ENCODE measurements around the gene SPAG9. TPM values are rescaled to one million over a fixed set of nuclear protein-coding genes. Genes with fewer than 3 reads are reported as not detected.
"Not testable (repeated sequence)": the region's sequence is repeated elsewhere in the genome, so short reads cannot be mapped to it uniquely, and the experiment has no call there.

The SPAG9 gene
- total RNA-seq, 1 donor from 2014 or later: 116 TPM

GRCh38 chr17:51120357-51120738 lies 320 bp downstream of the SPAG9 start:
- H3K9me3 ChIP-seq: no peaks in the 10 kb centered on the region
- H3K4me3 ChIP-seq: peak overlapping the region; percentile 97
- no peak for TF ChIP-seq CTCF (IDR thresholded peaks at IDR 0.05)
- H3K4me1 ChIP-seq: peaks cover 39% of the 10 kb centered on the region
- DNase-seq (no peak), ATAC-seq (peak; percentile 33)
- intact Hi-C loops (cut with DNase I): no loop called here
- H3K27ac ChIP-seq: peak overlapping the region; percentile 94
- no peaks in the 10 kb centered on the region for H3K36me3 ChIP-seq
- H3K27me3 ChIP-seq: no peaks in the 10 kb centered on the region

- peak overlapping the region; percentile 94 for H3K27ac ChIP-seq
- H3K9me3 ChIP-seq: no peaks in the 10 kb centered on the region
- peaks cover 39% of the 10 kb centered on the region for H3K4me1 ChIP-seq
- H3K36me3 ChIP-seq: no peaks in the 10 kb centered on the region
- intact Hi-C loops (cut with DNase I): no loop called here
- peak overlapping the region; percentile 97 for H3K4me3 ChIP-seq
- peak; percentile 24 for TF ChIP-seq CTCF (IDR thresholded peaks at IDR 0.05)
- DNase-seq: peak; percentile 78
- ATAC-seq: peak; percentile 7
- H3K27me3 ChIP-seq: no peaks in the 10 kb centered on the region
Observed at GRCh38 chr17:51119415-51120356, 982 bp downstream of the SPAG9 start.

GRCh38 chr17:51118330-51119195 lies 2.1 kb downstream of the SPAG9 start:
- intact Hi-C loops (cut with DNase I): no loop called here

GRCh38 chr17:51115179-51115578 lies 5.5 kb downstream of the SPAG9 start:
- H3K36me3 ChIP-seq: no peaks in the 10 kb centered on the region
- no peaks in the 10 kb centered on the region for H3K9me3 ChIP-seq
- no peak overlapping the region for H3K4me3 ChIP-seq
- ATAC-seq (no peak), DNase-seq (no peak)
- H3K27ac ChIP-seq: no peak overlapping the region
- intact Hi-C loops (cut with DNase I): no loop called here
- TF ChIP-seq CTCF (IDR thresholded peaks at IDR 0.05): no peak
- no peaks in the 10 kb centered on the region for H3K27me3 ChIP-seq
- peaks cover 40% of the 10 kb centered on the region for H3K4me1 ChIP-seq

More at GRCh38 chr17:51118330-51119195, 2.1 kb downstream of the SPAG9 start:
- no peak for DNase-seq
- H3K9me3 ChIP-seq: no peaks in the 10 kb centered on the region
- H3K27ac ChIP-seq: peak overlapping the region; percentile 94
- H3K4me1 ChIP-seq: peaks cover 39% of the 10 kb centered on the region
- no peak for ATAC-seq
- no peak for TF ChIP-seq CTCF (IDR thresholded peaks at IDR 0.05)
- no peaks in the 10 kb centered on the region for H3K36me3 ChIP-seq
- peak overlapping the region; percentile 97 for H3K4me3 ChIP-seq
- H3K27me3 ChIP-seq: no peaks in the 10 kb centered on the region

GRCh38 chr17:51112303-51113222 lies 8.1 kb downstream of the SPAG9 start:
- H3K27me3 ChIP-seq; H3K9me3 ChIP-seq; H3K4me3 ChIP-seq; H3K36me3 ChIP-seq; intact Hi-C loops (cut with DNase I): not testable (repeated sequence)
- Histone ChIP-seq H3K4me1 (peaks cover 22% of the 10 kb centered on the region), H3K27ac (peak overlapping the region; percentile 73)
- DNase-seq (peak; percentile 81), ATAC-seq (peak; percentile 95)

Measured in upper lobe of right lung (tissue), 1 donor.